Transverse colon (tissue), 4 donors: ENCODE results near the gene CDK7. TPM values are rescaled to one million over a fixed set of nuclear protein-coding genes. Genes with fewer than 3 reads are reported as not detected.

Experiments
- DNase-seq: peaks from one replicate; pipeline ENCODE4 v3.0.0-alpha.2; 2019
- H3K27ac ChIP-seq, 4 donors: fragments of 200-600 bp; sonication (generic); 2 replicates each; pipeline ENCODE4 v1.5.1; 2016 to 2018; ENCODE audit warnings: inconsistent platforms in 4 of 4
- H3K27me3 ChIP-seq: fragments of 200-600 bp; sonication (generic); 2 replicates; pipeline ENCODE4 v1.5.1; 2017; ENCODE audit warnings: inconsistent platforms
- H3K36me3 ChIP-seq, 4 donors: fragments of 200-600 bp; sonication (generic); 2 replicates each; pipeline ENCODE4 v1.5.1; 2017 to 2019; ENCODE audit warnings: inconsistent platforms in 4 of 4
- H3K4me1 ChIP-seq, 4 donors: fragments of 200-600 bp; sonication (generic); 2 replicates each; pipeline ENCODE4 v1.5.1; 2017 to 2020; ENCODE audit warnings: inconsistent platforms in 4 of 4
- H3K4me3 ChIP-seq, 4 donors: fragments of 200-600 bp; sonication (generic); 1 replicate in 1 of 4; 2 replicates in 3 of 4; pipeline versions ENCODE4 v1.5.1 to v1.6.1; 2017 to 2019; ENCODE audit warnings: inconsistent platforms in 4 of 4
- H3K9me3 ChIP-seq, 2 donors: fragments of 200-600 bp; sonication (generic); 2 replicates each; pipeline ENCODE4 v1.5.1; 2017 to 2019; ENCODE audit warnings: inconsistent platforms in 2 of 2
- CTCF ChIP-seq, 5 experiments: fragments of 200-600 bp in 3 of 5; fragments of 450-650 bp in 2 of 5; sonication (generic) in 3 of 5; IDR thresholded peaks; 1 replicate in 2 of 5; 2 replicates in 3 of 5; pipeline ENCODE4 v1.5.1; 2016 to 2017; ENCODE audit warnings: antibody characterized with exemption in 5 of 5, inconsistent platforms in 3 of 5, mild to moderate bottlenecking in 2 of 5, moderate library complexity in 1 of 5
- EP300 ChIP-seq: sonication (generic); formaldehyde crosslinking; IDR thresholded peaks from one replicate; pipeline ENCODE4 v1.6.1; 2017; ENCODE audit warnings: antibody characterized with exemption, low read depth
- POLR2A ChIP-seq: fragments of 450-650 bp; IDR thresholded peaks from one replicate; pipeline ENCODE4 v1.6.1; 2016; ENCODE audit warnings: antibody characterized with exemption, mild to moderate bottlenecking, moderate library complexity
- POLR2AphosphoS5 ChIP-seq, 3 donors: sonication (generic); formaldehyde crosslinking; IDR thresholded peaks; one replicate each; pipeline ENCODE4 v1.6.1; 2016; ENCODE audit warnings: antibody characterized with exemption in 3 of 3
- WGBS, 2 donors: methylation state at CpG; one replicate each; pipeline ENCODE4 v1.1.5; 2018; ENCODE audit warnings: low coverage in 1 of 2; 5-methylcytosine and 5-hydroxymethylcytosine counted together
- in situ Hi-C, 4 donors: fragments of 200-750 bp; cut with MboI; loops; one replicate each; pipeline versions ENCODE4 v1.15.0 to v1.15.1; 2017; ENCODE audit warnings: low sequenced_read_pairs in 3 of 4, low pct_ligation_motif_present in 1 of 4, low pct_unique_long_range_greater_than_20kb in 1 of 4
- intact Hi-C: fragments of 100-400 bp; cut with DNase I; formaldehyde crosslinking; loops from one replicate; pipeline ENCODE4 v1.15.1; 2023; ENCODE audit warnings: low total_unique reads
- total RNA-seq, 4 donors: library from RNA; depleted of rRNA; stranded (reverse); fragments of >200 nt; gene quantifications; one replicate each; pipeline ENCODE4 v1.1.0, GENCODE V29; 2016

CDK7 gene
- total RNA-seq, 4 donors from 2014 or later, result 10.8 to 61.7 (median 21.4) TPM

GRCh38 chr5:69309380-69309779, 74.7 kb downstream of the CDK7 start:
- Histone ChIP-seq H3K36me3 (peaks cover 0 to 21% (median 8%) of the 10 kb centered on the region in 4 donors), H3K27ac (no peak overlapping the region), H3K4me3 (no peak overlapping the region), H3K27me3 (no peaks in the 10 kb centered on the region), H3K9me3 (no peaks in the 10 kb centered on the region), H3K4me1 (no peaks in the 10 kb centered on the region)
- no peak for DNase-seq
- TF ChIP-seq CTCF (IDR thresholded peaks at IDR 0.05), result no peak
- TF ChIP-seq POLR2AphosphoS5 (IDR thresholded peaks at IDR 0.05), result no peak
- no peak for TF ChIP-seq POLR2A
- TF ChIP-seq EP300, result no peak
- in situ Hi-C loops (no loop called here), intact Hi-C loops (no loop called here)
- 98 to 100% methylated on average over 2 to 5 of the region's 5 CpGs for WGBS, 2 donors

DNA sequence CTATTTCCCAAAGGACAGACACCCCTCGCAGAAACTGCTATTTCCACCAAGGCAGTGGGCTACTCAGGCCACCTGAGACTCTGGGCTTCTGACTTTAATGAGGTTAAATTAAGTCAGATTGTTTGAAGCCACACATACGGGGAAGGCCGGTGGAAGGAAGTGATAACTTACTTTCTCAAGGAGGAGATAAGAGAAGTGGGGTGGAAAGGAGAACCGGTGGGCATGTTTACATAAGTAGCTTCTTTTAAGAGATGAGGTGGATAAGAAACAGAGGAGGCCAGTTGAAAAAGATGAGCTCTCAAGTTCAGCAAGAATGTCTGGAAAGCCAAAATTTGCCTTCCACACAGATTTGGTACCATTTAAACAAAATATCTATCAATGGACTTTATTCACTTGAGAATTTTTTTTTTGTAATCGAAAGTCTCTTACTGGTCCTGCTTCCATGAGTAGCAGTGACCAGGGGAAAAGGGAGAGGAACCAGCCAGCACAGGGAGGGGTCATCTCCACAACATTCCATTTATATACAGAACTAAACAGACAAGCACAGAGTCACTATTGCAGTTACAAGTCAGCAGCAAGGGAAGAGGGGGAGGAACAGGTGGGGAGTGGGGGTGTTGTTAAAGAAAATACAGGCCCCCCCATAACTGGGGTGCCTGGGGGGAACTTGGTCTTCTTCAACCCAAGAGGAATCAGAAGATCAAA, 77.9 kb downstream of the CDK7 start:
- peaks cover 0 to 22% (median 11%) of the 10 kb centered on the region in 4 donors for H3K36me3 ChIP-seq
- no peak overlapping the region for H3K4me3 ChIP-seq

GRCh38 chr5:69313428-69313827, 78.7 kb downstream of the CDK7 start:
- no peak for DNase-seq
- H3K9me3 ChIP-seq, result no peaks in the 10 kb centered on the region

More for the DNA sequence above, 77.9 kb downstream of the CDK7 start:
- H3K9me3 ChIP-seq, result no peaks in the 10 kb centered on the region
- no peaks in the 10 kb centered on the region for H3K27me3 ChIP-seq
- TF ChIP-seq EP300, result no peak
- no peak for TF ChIP-seq CTCF (IDR thresholded peaks at IDR 0.05)
- no peak overlapping the region for H3K27ac ChIP-seq
- 76 to 79% methylated on average over 4 to 5 of the region's 5 CpGs for WGBS, 2 donors
- H3K4me1 ChIP-seq, result no peaks in the 10 kb centered on the region
- DNase-seq, result no peak
- intact Hi-C loops (no loop called here), in situ Hi-C loops (no loop called here)

GRCh38 chr5:69315972-69316371, 81.3 kb downstream of the CDK7 start:
- Histone ChIP-seq H3K9me3 (no peaks in the 10 kb centered on the region), H3K27me3 (no peaks in the 10 kb centered on the region), H3K4me3 (no peak overlapping the region), H3K4me1 (no peaks in the 10 kb centered on the region), H3K36me3 (peaks cover 0 to 15% (median 3%) of the 10 kb centered on the region in 4 donors), H3K27ac (no peak overlapping the region)
- WGBS, 2 donors, result 91% methylated on average over 1 of the region's 1 CpG; no CpG with 5 or more reads in 1 of the 2 donors
- TF ChIP-seq EP300 (no peak), POLR2A (no peak), POLR2AphosphoS5 (IDR thresholded peaks at IDR 0.05) (no peak), CTCF (IDR thresholded peaks at IDR 0.05) (no peak)
- no peak for DNase-seq
- in situ Hi-C loops (no loop called here), intact Hi-C loops (no loop called here)

More at GRCh38 chr5:69313428-69313827, 78.7 kb downstream of the CDK7 start:
- WGBS, 2 donors, result 96 to 100% methylated on average over 7 to 9 of the region's 9 CpGs
- Histone ChIP-seq H3K27ac (no peak overlapping the region), H3K27me3 (no peaks in the 10 kb centered on the region), H3K4me3 (no peak overlapping the region), H3K4me1 (no peaks in the 10 kb centered on the region), H3K36me3 (peaks cover 0 to 22% (median 11%) of the 10 kb centered on the region in 4 donors)
- intact Hi-C loops (no loop called here), in situ Hi-C loops (no loop called here)
- TF ChIP-seq EP300 (no peak), CTCF (IDR thresholded peaks at IDR 0.05) (no peak), POLR2A (no peak), POLR2AphosphoS5 (IDR thresholded peaks at IDR 0.05) (no peak)
